SK-N-MC (cell line): Measurements from ENCODE around the gene TXNRD2.

Experiments used
- EZH2 ChIP-seq: fragments of 200-600 bp; sonication (generic); IDR thresholded peaks from one replicate; pipeline ENCODE4 v1.6.1; 2017; ENCODE audit warnings: antibody characterized with exemption
- FOXP2 ChIP-seq: optimal IDR thresholded peaks from 2 replicates; pipeline ENCODE3; 2011; ENCODE audit warnings: mild to moderate bottlenecking, moderate library complexity; ENCODE audit not compliant: insufficient read depth; ENCODE audit errors: extremely low read length, control extremely low read depth
- POLR2AphosphoS5 ChIP-seq: IDR thresholded peaks from 2 replicates; pipeline ENCODE4 v1.6.1; 2012; ENCODE audit warnings: mild to moderate bottlenecking, low read depth, low read length, borderline replicate concordance

DNA sequence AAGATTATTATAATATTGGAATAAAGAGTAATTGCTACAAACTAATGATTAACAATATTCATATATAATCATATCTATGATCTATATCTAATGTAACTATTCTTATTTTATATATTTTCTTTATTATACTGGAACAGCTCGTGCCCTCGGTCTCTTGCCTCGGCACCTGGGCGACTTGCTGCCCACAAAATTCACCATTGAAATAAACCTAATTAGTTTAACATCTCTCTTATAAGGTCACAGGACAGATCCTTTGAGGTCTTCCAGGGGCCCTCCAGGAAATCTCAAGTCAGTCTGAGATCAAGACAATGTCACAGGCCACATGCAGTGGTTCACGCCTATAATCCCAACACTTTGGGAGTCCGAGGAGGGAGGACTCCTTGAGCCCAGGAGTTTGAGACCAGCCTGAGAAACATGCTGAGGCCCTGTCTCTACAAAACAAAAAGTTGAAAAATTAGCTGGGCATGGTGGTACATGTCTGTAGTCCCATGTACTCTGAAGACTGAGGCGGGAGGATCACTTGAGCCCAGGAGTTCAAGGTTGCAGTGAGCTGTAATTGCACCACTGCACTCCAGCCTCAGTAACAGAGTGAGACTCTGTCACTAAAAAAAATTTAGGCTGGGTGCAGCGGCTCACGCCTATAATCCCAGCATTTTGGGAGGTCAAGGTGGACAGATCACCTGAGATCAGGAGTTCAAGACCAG lies 6.6 kb upstream of the TXNRD2 start:
- TF ChIP-seq POLR2AphosphoS5 (no peak), FOXP2 (no peak), EZH2 (no peak)
